ENCODE measurements around the gene XYLT1. TPM values are rescaled to one million over a fixed set of nuclear protein-coding genes. Genes with fewer than 3 reads are reported as not detected.

The XYLT1 gene
- polyA plus RNA-seq, 1 donor (not counting 4 experiments of a cell fraction or from before 2014, with no cell fraction given), result 4.4 TPM

- Histone ChIP-seq H3K79me2 (ENCODE audit: control insufficient read depth, insufficient read depth, low read length) (no peaks in the 10 kb centered on the region), H3K9me3 (ENCODE audit: control insufficient read depth, low read depth, low read length) (no peaks in the 10 kb centered on the region), H2AFZ (ENCODE audit: control insufficient read depth, low read length) (no peak overlapping the region), H3K4me2 (ENCODE audit: control insufficient read depth, extremely low read depth, insufficient read depth, low read depth, low read length) (no peak overlapping the region), H3K9me1 (ENCODE audit: control insufficient read depth, extremely low read depth, insufficient read depth, low read length) (no peaks in the 10 kb centered on the region), H4K20me1 (ENCODE audit: control insufficient read depth, extremely low read depth, insufficient read depth, low read length) (no peaks in the 10 kb centered on the region), H3K27ac (ENCODE audit: control insufficient read depth, insufficient read depth, low read length) (no peak overlapping the region), H3K4me1 (ENCODE audit: control insufficient read depth, extremely low read depth, insufficient read depth, low read length) (peaks cover 8% of the 10 kb centered on the region), H3K36me3 (ENCODE audit: control insufficient read depth in 2 of 2, extremely low read depth in 1 of 2, insufficient read depth in 2 of 2, low read length in 2 of 2) (no peaks in the 10 kb centered on the region), H3K4me3 (ENCODE audit: control insufficient read depth in 2 of 3, extremely low read depth in 1 of 3, insufficient read depth in 2 of 3, low read depth in 1 of 3, low read length in 3 of 3) (no peak overlapping the region), H3K9ac (ENCODE audit: control insufficient read depth, extremely low read depth, insufficient read depth, low read length) (no peak overlapping the region), H3K27me3 (ENCODE audit: control insufficient read depth, extremely low read depth, insufficient read depth, low read length) (no peaks in the 10 kb centered on the region)
- dilution Hi-C loops (cut with MboI; ENCODE audit: extremely low pct_ligation_motif_present, low sequenced_read_pairs), result no loop called here
- no peak for FAIRE-seq
- DNase-seq (ENCODE audit: low read depth, low spot score), result no peak
- TF ChIP-seq EZH2 (IDR thresholded peaks at IDR 0.05; ENCODE audit: low read length), result no peak
- TF ChIP-seq CTCF (optimal IDR thresholded peaks at IDR 0.05 in 1 of 3, IDR thresholded peaks at IDR 0.05 in 1 of 3, conservative IDR thresholded peaks at IDR 0.05 in 1 of 3; ENCODE audit: extremely low read depth in 1 of 3, insufficient read depth in 2 of 3, low read length in 3 of 3), result no peak
Observed at GRCh38 chr16:17330044-17330443, 140.7 kb downstream of the XYLT1 start.

GRCh38 chr16:17329391-17329790 lies 141.4 kb downstream of the XYLT1 start:
- Histone ChIP-seq H3K36me3 (ENCODE audit: control insufficient read depth in 2 of 2, extremely low read depth in 1 of 2, insufficient read depth in 2 of 2, low read length in 2 of 2) (no peaks in the 10 kb centered on the region), H3K4me2 (ENCODE audit: control insufficient read depth, extremely low read depth, insufficient read depth, low read depth, low read length) (no peak overlapping the region), H2AFZ (ENCODE audit: control insufficient read depth, low read length) (no peak overlapping the region), H3K4me1 (ENCODE audit: control insufficient read depth, extremely low read depth, insufficient read depth, low read length) (peaks cover 8% of the 10 kb centered on the region), H3K9ac (ENCODE audit: control insufficient read depth, extremely low read depth, insufficient read depth, low read length) (no peak overlapping the region), H4K20me1 (ENCODE audit: control insufficient read depth, extremely low read depth, insufficient read depth, low read length) (no peaks in the 10 kb centered on the region), H3K27me3 (ENCODE audit: control insufficient read depth, extremely low read depth, insufficient read depth, low read length) (no peaks in the 10 kb centered on the region), H3K4me3 (ENCODE audit: control insufficient read depth in 2 of 3, extremely low read depth in 1 of 3, insufficient read depth in 2 of 3, low read depth in 1 of 3, low read length in 3 of 3) (no peak overlapping the region), H3K27ac (ENCODE audit: control insufficient read depth, insufficient read depth, low read length) (no peak overlapping the region), H3K9me3 (ENCODE audit: control insufficient read depth, low read depth, low read length) (no peaks in the 10 kb centered on the region), H3K79me2 (ENCODE audit: control insufficient read depth, insufficient read depth, low read length) (no peaks in the 10 kb centered on the region), H3K9me1 (ENCODE audit: control insufficient read depth, extremely low read depth, insufficient read depth, low read length) (no peaks in the 10 kb centered on the region)
- DNase-seq (ENCODE audit: low read depth, low spot score) (no peak), FAIRE-seq (no peak)
- dilution Hi-C loops (cut with MboI; ENCODE audit: extremely low pct_ligation_motif_present, low sequenced_read_pairs), result no loop called here
- TF ChIP-seq CTCF (optimal IDR thresholded peaks at IDR 0.05 in 1 of 3, IDR thresholded peaks at IDR 0.05 in 1 of 3, conservative IDR thresholded peaks at IDR 0.05 in 1 of 3; ENCODE audit: extremely low read depth in 1 of 3, insufficient read depth in 2 of 3, low read length in 3 of 3) (no peak), EZH2 (IDR thresholded peaks at IDR 0.05; ENCODE audit: low read length) (no peak)
